ENCODE measurements around the gene BMPR1B. TPM values are rescaled to one million over a fixed set of nuclear protein-coding genes. Genes with fewer than 3 reads are reported as not detected.

Gene BMPR1B
- total RNA-seq, 1 experiment from 2014 or later: 0.62 TPM

GRCh38 chr4:94765648-94766047 is 7.9 kb downstream of the BMPR1B start:
- ATAC-seq: no peak
- no peak overlapping the region for H3K27ac ChIP-seq (ENCODE audit: low read length)

GRCh38 chr4:94766856-94767255 is 9.1 kb downstream of the BMPR1B start:
- intact Hi-C loops (cut with micrococcal nuclease; ENCODE audit: unreplicated experiment) (no loop called here), in situ Hi-C loops (cut with HindIII; ENCODE audit: low pct_unique_long_range_greater_than_20kb, low sequenced_read_pairs) (no loop called here)
- CTCF ChIA-PET: no interaction called here
- Histone ChIP-seq H3K4me1 (ENCODE audit: control insufficient read depth, insufficient read depth, low read length) (no peaks in the 10 kb centered on the region), H3K4me3 (ENCODE audit: low read depth in 2 of 2, low read length in 2 of 2) (no peak overlapping the region), H3K36me3 (ENCODE audit: control insufficient read depth, insufficient read depth, low read length) (no peaks in the 10 kb centered on the region), H3K27me3 (ENCODE audit: control insufficient read depth, insufficient read depth, low read length) (no peaks in the 10 kb centered on the region), H3K27ac (ENCODE audit: low read length) (no peak overlapping the region), H3K9me3 (ENCODE audit: control insufficient read depth, insufficient read depth, low read depth, low read length) (no peaks in the 10 kb centered on the region)
- no peak for ATAC-seq
- BruUV-seq (replicated peaks): no TSS peak
- POLR2A ChIA-PET: no interaction called here
- TF ChIP-seq SIN3A (IDR thresholded peaks at IDR 0.05; ENCODE audit: borderline replicate concordance, insufficient read depth, low read depth, low read length) (no peak), POLR2AphosphoS5 (IDR thresholded peaks at IDR 0.05; ENCODE audit: low read depth, low read length) (no peak), CTCF (IDR thresholded peaks at IDR 0.05) (no peak), REST (IDR thresholded peaks at IDR 0.05; ENCODE audit: insufficient read depth in 1 of 2, low read depth in 2 of 2, low read length in 1 of 2) (no peak), TCF7L2 (IDR thresholded peaks at IDR 0.05; ENCODE audit: low read depth, low read length) (no peak)
- DNase-seq (ENCODE audit: low read depth, low spot score): no peak

More at GRCh38 chr4:94765648-94766047, 7.9 kb downstream of the BMPR1B start:
- no peaks in the 10 kb centered on the region for H3K4me1 ChIP-seq (ENCODE audit: control insufficient read depth, insufficient read depth, low read length)
- H3K27me3 ChIP-seq (ENCODE audit: control insufficient read depth, insufficient read depth, low read length): no peaks in the 10 kb centered on the region; the same call in 1 of the 2 replicates
- CTCF ChIA-PET: interaction anchor here (0.6 kb wide), 1 partner anchor 203 kb away, joined by 3 read pairs; no protein-coding TSS in a partner anchor
- intact Hi-C loops (cut with micrococcal nuclease; ENCODE audit: unreplicated experiment): no loop called here
- POLR2A ChIA-PET: no interaction called here
- no peak for DNase-seq (ENCODE audit: low read depth, low spot score)
- no TSS peak for BruUV-seq (replicated peaks)
- H3K36me3 ChIP-seq (ENCODE audit: control insufficient read depth, insufficient read depth, low read length): no peaks in the 10 kb centered on the region
- H3K9me3 ChIP-seq (ENCODE audit: control insufficient read depth, insufficient read depth, low read depth, low read length): no peaks in the 10 kb centered on the region
- no peak for TF ChIP-seq POLR2AphosphoS5 (IDR thresholded peaks at IDR 0.05; ENCODE audit: low read depth, low read length)
- TF ChIP-seq TCF7L2 (IDR thresholded peaks at IDR 0.05; ENCODE audit: low read depth, low read length): no peak
- TF ChIP-seq SIN3A (IDR thresholded peaks at IDR 0.05; ENCODE audit: borderline replicate concordance, insufficient read depth, low read depth, low read length): no peak
- no peak for TF ChIP-seq REST (IDR thresholded peaks at IDR 0.05; ENCODE audit: insufficient read depth in 1 of 2, low read depth in 2 of 2, low read length in 1 of 2)
- no peak for TF ChIP-seq CTCF (IDR thresholded peaks at IDR 0.05)
- in situ Hi-C loops (cut with HindIII; ENCODE audit: low pct_unique_long_range_greater_than_20kb, low sequenced_read_pairs): no loop called here
- no peak overlapping the region for H3K4me3 ChIP-seq (ENCODE audit: low read depth in 2 of 2, low read length in 2 of 2)
